Heart left ventricle (tissue), 16 donors: ENCODE measurements around the gene MYOF. TPM values are rescaled to one million over a fixed set of nuclear protein-coding genes. Genes with fewer than 3 reads are reported as not detected.

ENCODE experiments used
- ATAC-seq, 4 donors: fragments of 200-7000 bp; cut with Tn5 transposase; one replicate each; pipeline ENCODE4 v1.9.1; 2020 to 2022; ENCODE audit warnings: moderate library complexity in 4 of 4, mild to moderate bottlenecking in 3 of 4, moderate number of reproducible peaks in 1 of 4
- DNase-seq, 5 donors: peaks; one replicate each; pipeline ENCODE4 v3.0.0-alpha.2; 2020
- H3K27ac ChIP-seq, 12 donors: fragments of 200-600 bp; sonication (generic) in 4 of 12; one replicate each; pipeline versions ENCODE4 v1.5.0 to v1.8.0; 2016 to 2022; ENCODE audit warnings: mild to moderate bottlenecking in 2 of 12
- H3K27me3 ChIP-seq, 9 donors: fragments of 200-600 bp; sonication (generic) in 2 of 9; one replicate each; pipeline versions ENCODE4 v1.5.1 to v1.8.0; 2016 to 2022; ENCODE audit warnings: mild to moderate bottlenecking in 3 of 9
- H3K36me3 ChIP-seq, 9 donors: fragments of 200-600 bp; sonication (generic) in 2 of 9; one replicate each; pipeline versions ENCODE4 v1.5.0 to v1.8.0; 2018 to 2022; ENCODE audit warnings: mild to moderate bottlenecking in 2 of 9
- H3K4me1 ChIP-seq, 12 donors: fragments of 200-600 bp; sonication (generic) in 4 of 12; one replicate each; pipeline versions ENCODE4 v1.5.0 to v1.8.0; 2016 to 2022; ENCODE audit warnings: mild to moderate bottlenecking in 3 of 12
- H3K4me3 ChIP-seq, 12 donors: fragments of 200-600 bp; sonication (generic) in 4 of 12; one replicate each; pipeline versions ENCODE4 v1.5.0 to v1.8.0; 2017 to 2022; ENCODE audit warnings: mild to moderate bottlenecking in 9 of 12, moderate library complexity in 4 of 12
- H3K9me3 ChIP-seq, 12 donors: fragments of 200-600 bp; sonication (generic) in 4 of 12; one replicate each; pipeline versions ENCODE4 v1.5.0 to v1.8.0; 2016 to 2022; ENCODE audit warnings: mild to moderate bottlenecking in 1 of 12
- CTCF ChIP-seq, 12 donors: fragments of 200-600 bp; sonication (generic) in 4 of 12; IDR thresholded peaks; one replicate each; pipeline versions ENCODE4 v1.5.0 to v1.8.0; 2018 to 2022; ENCODE audit warnings: antibody characterized with exemption in 12 of 12, mild to moderate bottlenecking in 5 of 12
- POLR2A ChIP-seq, 2 donors: fragments of 450-650 bp; IDR thresholded peaks; one replicate each; pipeline ENCODE4 v1.6.1; 2017; ENCODE audit warnings: antibody characterized with exemption in 2 of 2, mild to moderate bottlenecking in 2 of 2, moderate library complexity in 2 of 2
- WGBS, 4 donors: extraction: QIAGEN DNeasy Blood & Tissue Kit in 2 of 4; methylation state at CpG; one replicate each; pipeline versions ENCODE4 v1.1.5 to v1.1.7; 2013 to 2018; 5-methylcytosine and 5-hydroxymethylcytosine counted together
- intact Hi-C, 10 donors: fragments of 100-400 bp; cut with DNase I; formaldehyde crosslinking; loops; one replicate each; pipeline versions ENCODE4 v1.11.1 to v1.14.2; 2022
- polyA plus RNA-seq, 2 donors: library from polyadenylated mRNA; stranded (reverse); fragments of 200-250 nt; gene quantifications; one replicate each; pipeline ENCODE4 v1.2.3, GENCODE V29; 2013
- total RNA-seq, 9 donors: library from RNA; depleted of rRNA in 2 of 9; stranded (reverse); fragments of >200 nt in 2 of 9; fragmentation: NEBNext Ultra II Directional in 3 of 9; extraction: Animal tissue kit (Norgen Biotek cat#: 25700) in 3 of 9; gene quantifications; one replicate each; pipeline versions ENCODE4 v1.1.0 to v1.2.4, GENCODE V29; 2016 to 2023
- donor health status: ischemic (EF 13 %, LVEDD 7.1; RV severe dilation, severe dysfunction).
- donor health status: healthy with polysubstance abuse.
- donor health status: DM: no; HTN: yes; CAD: no.
- donor health status: DM: no; HTN: no; CAD: no.
- donor health status: ischemic (EF 25% LVEDD 6.9; RV normal size, moderate dysfunction).
- donor health status: ischemic (EF 25% LVEDD 5.7; RV mildly dilated, moderate dysfunction).
- donor health status: healthy.
- donor health status: DM: yes; HTN: yes; CAD: no.
- donor health status: ischemic (EF 35%, LVEDD 5.7; RV mildly dilated, moderate dysfunction).
- donor health status: nonischemic (EF 11% LVEDD 7.7; RV severe dilation, severe dysfunction).
- donor health status: DM: yes; HTN: yes; CAD: no.
- donor health status: PGD.
- donor health status: ischemic (EF 29% LVEDD 5.4; RV normal size, mild dysfunction).
- donor health status: nonischemic (EF 23%, LVEDD 6.1; RV moderate dilation, normal function).

The MYOF gene
- total and polyA plus RNA-seq, 11 donors: 13.2 to 64.5 (median 21.6) TPM

GRCh38 chr10:93272884-93273675, 209.1 kb downstream of the MYOF start:
- H3K4me1 ChIP-seq: no peaks in the 10 kb centered on the region
- no peak overlapping the region for H3K4me3 ChIP-seq
- peaks cover 0 to 14% (median 0%) of the 10 kb centered on the region in 12 donors for H3K9me3 ChIP-seq
- H3K27me3 ChIP-seq: no peaks in the 10 kb centered on the region
- intact Hi-C loops: no loop called here
- no peak for ATAC-seq
- H3K36me3 ChIP-seq: no peaks in the 10 kb centered on the region
- 40 to 58% (median 49%) methylated on average over 8 of the region's 8 CpGs for WGBS, 4 donors
- no peak for DNase-seq
- H3K27ac ChIP-seq: no peak overlapping the region
- TF ChIP-seq POLR2A (IDR thresholded peaks at IDR 0.05) (no peak), CTCF (IDR thresholded peaks at IDR 0.05) (no peak)

- intact Hi-C loops: no loop called here
- H3K4me3 ChIP-seq: no peak overlapping the region
- DNase-seq (no peak), ATAC-seq (no peak)
- H3K9me3 ChIP-seq: peaks cover 0 to 14% (median 0%) of the 10 kb centered on the region in 12 donors
- H3K36me3 ChIP-seq: no peaks in the 10 kb centered on the region
- H3K27me3 ChIP-seq: no peaks in the 10 kb centered on the region
- no peak for TF ChIP-seq CTCF (IDR thresholded peaks at IDR 0.05)
- TF ChIP-seq POLR2A (IDR thresholded peaks at IDR 0.05): no peak
- H3K4me1 ChIP-seq: no peaks in the 10 kb centered on the region
- no peak overlapping the region for H3K27ac ChIP-seq
These were observed 210.8 kb downstream of the MYOF start for GRCh38 chr10:93271347-93271746.

GRCh38 chr10:93269281-93269680, 212.9 kb downstream of the MYOF start:
- peaks cover 0 to 14% (median 0%) of the 10 kb centered on the region in 12 donors for H3K9me3 ChIP-seq
- no peak overlapping the region for H3K4me3 ChIP-seq
- intact Hi-C loops: no loop called here
- no peaks in the 10 kb centered on the region for H3K27me3 ChIP-seq
- H3K4me1 ChIP-seq: no peaks in the 10 kb centered on the region
- no peaks in the 10 kb centered on the region for H3K36me3 ChIP-seq
- DNase-seq (no peak), ATAC-seq (no peak)
- TF ChIP-seq POLR2A (IDR thresholded peaks at IDR 0.05): no peak
- TF ChIP-seq CTCF (IDR thresholded peaks at IDR 0.05): no peak
- no peak overlapping the region for H3K27ac ChIP-seq
- WGBS, 4 donors: 89 to 99% (median 96%) methylated on average over 3 of the region's 3 CpGs

GRCh38 chr10:93268021-93268420, 214.1 kb downstream of the MYOF start:
- Histone ChIP-seq H3K27me3 (no peaks in the 10 kb centered on the region), H3K27ac (no peak overlapping the region), H3K36me3 (no peaks in the 10 kb centered on the region), H3K9me3 (peaks cover 0 to 14% (median 0%) of the 10 kb centered on the region in 12 donors), H3K4me1 (no peaks in the 10 kb centered on the region), H3K4me3 (no peak overlapping the region)
- intact Hi-C loops: no loop called here
- no peak for DNase-seq
- TF ChIP-seq CTCF (IDR thresholded peaks at IDR 0.05): no peak
- TF ChIP-seq POLR2A (IDR thresholded peaks at IDR 0.05): no peak
- WGBS, 4 donors: 51 to 68% (median 56%) methylated on average over 3 of the region's 3 CpGs
- ATAC-seq: no peak
